Esophagus mucosa (tissue), 1 donor: ENCODE data around the gene SPECC1L. TPM values are rescaled to one million over a fixed set of nuclear protein-coding genes. Genes with fewer than 3 reads are reported as not detected.

Source experiments
- ATAC-seq: fragments of 200-7000 bp; cut with Tn5 transposase; one replicate; pipeline ENCODE4 v1.9.1; 2020
- total RNA-seq: library from RNA; stranded (reverse); gene quantifications from one replicate; pipeline ENCODE4 v1.2.4, GENCODE V29; 2023
- donor health status: DM: yes; HTN: yes; CAD: no.

SPECC1L gene
- total RNA-seq, 1 donor from 2014 or later, result 33.4 TPM

- no peak for ATAC-seq
Observed at GRCh38 chr22:24432059-24432853, 161.6 kb downstream of the SPECC1L start.

DNA sequence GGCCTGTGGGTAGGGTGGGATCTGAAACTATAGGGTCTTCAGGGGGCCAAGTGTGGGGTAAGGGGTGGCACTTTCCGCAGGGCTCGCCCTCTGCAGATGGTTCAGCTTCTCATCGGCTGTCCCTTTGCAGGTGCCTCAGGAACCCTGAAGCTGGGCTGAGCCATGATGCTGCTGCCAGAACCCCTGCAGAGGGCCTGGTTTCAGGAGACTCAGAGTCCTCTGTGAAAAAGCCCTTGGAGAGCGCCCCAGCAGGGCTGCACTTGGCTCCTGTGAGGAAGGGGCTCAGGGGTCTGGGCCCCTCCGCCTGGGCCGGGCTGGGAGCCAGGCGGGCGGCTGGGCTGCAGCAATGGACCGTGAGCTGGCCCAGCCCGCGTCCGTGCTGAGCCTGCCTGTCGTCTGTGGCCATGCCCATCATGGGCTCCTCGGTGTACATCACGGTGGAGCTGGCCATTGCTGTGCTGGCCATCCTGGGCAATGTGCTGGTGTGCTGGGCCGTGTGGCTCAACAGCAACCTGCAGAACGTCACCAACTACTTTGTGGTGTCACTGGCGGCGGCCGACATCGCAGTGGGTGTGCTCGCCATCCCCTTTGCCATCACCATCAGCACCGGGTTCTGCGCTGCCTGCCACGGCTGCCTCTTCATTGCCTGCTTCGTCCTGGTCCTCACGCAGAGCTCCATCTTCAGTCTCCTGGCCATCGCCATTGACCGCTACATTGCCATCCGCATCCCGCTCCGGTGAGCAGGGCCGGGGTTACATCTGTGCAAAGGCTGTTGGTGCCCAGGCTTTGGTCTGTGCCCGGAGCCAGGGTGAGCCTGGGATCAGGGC lies 162.6 kb downstream of the SPECC1L start:
- no peak for ATAC-seq

DNA sequence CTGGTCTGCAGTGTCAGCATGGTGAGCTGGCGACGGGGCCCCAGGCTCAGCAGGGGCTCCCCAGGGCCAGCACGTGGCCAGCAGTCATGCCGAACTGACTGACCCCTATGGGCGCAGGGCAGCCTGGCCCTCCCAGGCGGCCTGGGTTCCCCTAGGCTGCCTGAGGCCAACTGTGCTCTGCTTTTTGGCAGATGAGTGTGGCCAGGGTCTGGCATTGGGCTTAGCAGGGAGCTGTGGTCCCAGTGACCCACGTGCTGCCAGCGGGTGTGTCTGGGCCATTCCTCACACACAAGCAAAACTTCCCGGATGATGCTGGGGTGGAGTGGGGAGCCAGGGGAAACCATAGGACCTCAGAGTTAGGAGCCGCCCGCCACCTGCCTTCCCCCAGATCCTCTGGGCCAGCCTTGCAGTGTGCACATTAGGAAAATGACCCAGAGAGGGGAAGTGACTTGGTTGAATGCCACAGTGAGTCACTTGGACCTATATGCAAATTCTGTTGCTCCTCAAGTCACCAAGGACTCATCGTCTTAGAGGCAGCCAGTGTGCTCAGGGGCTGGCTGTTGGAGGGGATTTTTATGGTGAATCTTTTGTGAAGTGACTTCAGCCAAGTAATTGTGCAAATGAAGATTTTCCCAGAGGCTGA lies 163.3 kb downstream of the SPECC1L start:
- ATAC-seq, result peak; percentile 57

DNA sequence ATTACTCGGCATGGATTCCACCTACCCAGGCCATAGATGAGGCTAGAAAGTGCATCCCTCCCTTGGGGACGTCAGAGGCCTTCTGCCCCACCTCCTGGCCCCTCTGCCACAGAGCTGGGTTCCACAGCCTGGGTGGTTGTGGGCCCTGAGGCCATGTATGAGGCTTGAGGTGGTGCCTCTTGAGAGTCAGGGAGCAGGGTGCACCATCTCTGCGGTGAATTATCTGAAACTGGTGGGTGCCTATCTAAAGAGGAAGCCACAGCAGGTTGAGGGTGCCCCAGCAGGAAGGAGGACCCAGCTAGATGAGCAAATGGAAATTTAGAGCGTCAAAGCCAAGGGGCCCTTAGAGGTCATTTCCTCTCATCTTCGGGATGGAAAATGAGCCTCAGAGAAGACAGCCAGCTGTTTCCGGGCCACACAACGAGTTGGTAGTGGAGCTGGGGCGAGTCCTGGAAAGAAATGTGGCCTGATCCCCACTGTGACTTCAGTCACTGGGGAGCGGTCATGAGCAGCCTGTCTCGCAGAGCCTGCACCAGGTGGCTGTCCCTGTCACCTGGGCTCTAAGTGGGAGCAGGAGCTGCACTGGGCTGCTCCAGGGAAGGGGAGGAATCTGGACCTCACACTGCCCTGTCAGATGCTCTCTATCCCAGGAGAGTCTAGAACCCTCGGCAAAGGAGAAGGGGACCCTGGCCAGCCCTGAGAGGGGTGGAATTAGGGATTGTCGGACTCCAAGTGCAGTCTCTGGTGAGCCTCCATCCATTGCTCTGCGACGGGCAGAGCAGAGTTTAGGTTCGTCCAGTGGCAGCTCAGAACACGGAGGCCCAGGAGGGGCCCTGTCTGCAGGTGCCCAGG lies 164.1 kb downstream of the SPECC1L start:
- peak; percentile 44 for ATAC-seq

DNA sequence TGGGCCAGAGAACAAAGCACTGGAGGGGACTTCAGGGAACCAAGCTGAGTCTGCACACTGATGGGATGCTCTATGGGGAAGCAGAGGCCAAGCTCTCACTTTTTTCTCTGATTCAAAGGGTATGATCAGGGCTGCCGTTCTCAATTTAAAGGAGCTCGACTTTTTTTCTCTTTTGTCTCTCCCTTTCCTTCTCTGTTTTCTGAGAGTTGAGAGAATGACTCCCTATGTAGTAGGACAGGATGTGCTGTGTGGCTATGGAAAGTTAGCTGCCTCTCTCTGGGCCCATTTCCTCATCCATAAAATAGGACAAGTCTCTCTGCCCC lies 164.7 kb downstream of the SPECC1L start:
- ATAC-seq, result no peak

GRCh38 chr22:24435861-24436371 lies 165.3 kb downstream of the SPECC1L start:
- ATAC-seq, result no peak

GRCh38 chr22:24436553-24436952 lies 165.9 kb downstream of the SPECC1L start:
- ATAC-seq, result no peak

GRCh38 chr22:24437091-24437490 lies 166.5 kb downstream of the SPECC1L start:
- ATAC-seq, result no peak

DNA sequence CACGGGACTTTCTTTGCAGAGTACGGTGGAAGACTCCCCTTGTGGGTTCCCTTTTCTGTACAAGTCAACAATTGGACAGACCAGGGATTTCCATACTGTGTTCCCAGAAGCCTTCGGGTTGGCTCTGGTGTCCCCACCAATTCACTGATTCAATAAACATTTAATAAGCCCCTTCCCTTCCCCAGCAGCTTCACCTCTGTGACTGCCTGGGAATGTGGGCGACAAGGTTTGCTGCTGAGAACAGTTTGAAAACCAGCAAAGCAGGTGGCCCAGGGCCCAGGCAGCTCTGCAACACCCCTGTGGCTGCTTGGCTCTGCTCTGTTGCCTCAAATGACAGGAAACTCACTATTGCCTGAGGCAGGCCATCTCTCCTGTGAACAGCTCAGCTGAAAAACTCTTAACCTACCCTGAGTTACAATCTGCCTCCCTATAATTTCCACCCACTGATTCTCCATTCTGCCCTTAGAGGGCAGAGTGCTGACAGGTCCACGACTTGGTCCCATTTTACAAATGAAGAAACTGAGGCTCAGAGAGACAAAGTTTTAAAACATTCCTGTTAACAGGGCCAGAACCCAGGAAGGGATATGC lies 167.2 kb downstream of the SPECC1L start:
- peak; percentile 11 for ATAC-seq

DNA sequence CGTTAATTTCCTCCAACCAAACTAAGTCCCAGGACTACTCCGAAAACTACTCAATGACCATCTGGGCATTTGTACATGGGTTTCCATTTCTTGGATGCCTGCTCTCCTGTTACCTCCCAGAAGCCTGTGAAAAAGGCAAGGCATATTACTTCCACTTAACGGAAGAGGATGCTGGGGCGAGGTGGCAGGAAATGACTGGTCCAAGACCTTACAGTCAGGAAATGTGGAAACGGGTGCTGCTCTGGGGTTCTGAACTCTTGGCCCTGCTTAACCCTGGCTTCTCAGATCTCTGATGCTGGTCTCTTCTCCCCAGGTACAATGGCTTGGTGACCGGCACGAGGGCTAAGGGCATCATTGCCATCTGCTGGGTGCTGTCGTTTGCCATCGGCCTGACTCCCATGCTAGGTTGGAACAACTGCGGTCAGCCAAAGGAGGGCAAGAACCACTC lies 169.7 kb downstream of the SPECC1L start:
- ATAC-seq, result no peak

DNA sequence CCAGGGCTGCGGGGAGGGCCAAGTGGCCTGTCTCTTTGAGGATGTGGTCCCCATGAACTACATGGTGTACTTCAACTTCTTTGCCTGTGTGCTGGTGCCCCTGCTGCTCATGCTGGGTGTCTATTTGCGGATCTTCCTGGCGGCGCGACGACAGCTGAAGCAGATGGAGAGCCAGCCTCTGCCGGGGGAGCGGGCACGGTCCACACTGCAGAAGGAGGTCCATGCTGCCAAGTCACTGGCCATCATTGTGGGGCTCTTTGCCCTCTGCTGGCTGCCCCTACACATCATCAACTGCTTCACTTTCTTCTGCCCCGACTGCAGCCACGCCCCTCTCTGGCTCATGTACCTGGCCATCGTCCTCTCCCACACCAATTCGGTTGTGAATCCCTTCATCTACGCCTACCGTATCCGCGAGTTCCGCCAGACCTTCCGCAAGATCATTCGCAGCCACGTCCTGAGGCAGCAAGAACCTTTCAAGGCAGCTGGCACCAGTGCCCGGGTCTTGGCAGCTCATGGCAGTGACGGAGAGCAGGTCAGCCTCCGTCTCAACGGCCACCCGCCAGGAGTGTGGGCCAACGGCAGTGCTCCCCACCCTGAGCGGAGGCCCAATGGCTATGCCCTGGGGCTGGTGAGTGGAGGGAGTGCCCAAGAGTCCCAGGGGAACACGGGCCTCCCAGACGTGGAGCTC lies 170.2 kb downstream of the SPECC1L start:
- ATAC-seq, result no peak

DNA sequence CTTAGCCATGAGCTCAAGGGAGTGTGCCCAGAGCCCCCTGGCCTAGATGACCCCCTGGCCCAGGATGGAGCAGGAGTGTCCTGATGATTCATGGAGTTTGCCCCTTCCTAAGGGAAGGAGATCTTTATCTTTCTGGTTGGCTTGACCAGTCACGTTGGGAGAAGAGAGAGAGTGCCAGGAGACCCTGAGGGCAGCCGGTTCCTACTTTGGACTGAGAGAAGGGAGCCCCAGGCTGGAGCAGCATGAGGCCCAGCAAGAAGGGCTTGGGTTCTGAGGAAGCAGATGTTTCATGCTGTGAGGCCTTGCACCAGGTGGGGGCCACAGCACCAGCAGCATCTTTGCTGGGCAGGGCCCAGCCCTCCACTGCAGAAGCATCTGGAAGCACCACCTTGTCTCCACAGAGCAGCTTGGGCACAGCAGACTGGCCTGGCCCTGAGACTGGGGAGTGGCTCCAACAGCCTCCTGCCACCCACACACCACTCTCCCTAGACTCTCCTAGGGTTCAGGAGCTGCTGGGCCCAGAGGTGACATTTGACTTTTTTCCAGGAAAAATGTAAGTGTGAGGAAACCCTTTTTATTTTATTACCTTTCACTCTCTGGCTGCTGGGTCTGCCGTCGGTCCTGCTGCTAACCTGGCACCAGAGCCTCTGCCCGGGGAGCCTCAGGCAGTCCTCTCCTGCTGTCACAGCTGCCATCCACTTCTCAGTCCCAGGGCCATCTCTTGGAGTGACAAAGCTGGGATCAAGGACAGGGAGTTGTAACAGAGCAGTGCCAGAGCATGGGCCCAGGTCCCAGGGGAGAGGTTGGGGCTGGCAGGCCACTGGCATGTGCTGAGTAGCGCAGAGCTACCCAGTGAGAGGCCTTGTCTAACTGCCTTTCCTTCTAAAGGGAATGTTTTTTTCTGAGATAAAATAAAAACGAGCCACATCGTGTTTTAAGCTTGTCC lies 171.0 kb downstream of the SPECC1L start:
- ATAC-seq, result no peak

GRCh38 chr22:24442352-24442744 lies 171.7 kb downstream of the SPECC1L start:
- no peak for ATAC-seq

DNA sequence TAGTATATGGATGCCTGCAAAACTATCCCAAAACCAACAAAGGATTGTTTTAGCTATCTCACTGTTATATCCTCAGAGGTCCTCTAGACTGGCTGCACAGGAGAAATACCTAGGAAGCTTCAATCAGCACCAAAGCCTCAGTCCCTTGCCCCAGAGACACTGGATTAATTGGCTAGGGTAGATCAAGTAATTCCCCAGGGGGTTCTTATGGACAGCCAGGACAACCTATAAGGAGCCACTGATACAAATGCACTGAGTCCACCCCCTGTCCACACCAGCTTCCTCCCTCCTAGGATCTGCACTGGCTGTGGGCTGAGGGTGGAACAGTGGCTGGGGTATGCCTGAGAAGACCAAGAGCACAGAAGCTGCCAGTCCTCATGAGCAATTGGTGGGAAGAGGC lies 173.0 kb downstream of the SPECC1L start:
- ATAC-seq, result no peak

GRCh38 chr22:24444251-24444650 lies 173.6 kb downstream of the SPECC1L start:
- ATAC-seq, result no peak

GRCh38 chr22:24444729-24445466 lies 174.3 kb downstream of the SPECC1L start:
- no peak for ATAC-seq

GRCh38 chr22:24445481-24446259 lies 175.0 kb downstream of the SPECC1L start:
- ATAC-seq, result no peak

DNA sequence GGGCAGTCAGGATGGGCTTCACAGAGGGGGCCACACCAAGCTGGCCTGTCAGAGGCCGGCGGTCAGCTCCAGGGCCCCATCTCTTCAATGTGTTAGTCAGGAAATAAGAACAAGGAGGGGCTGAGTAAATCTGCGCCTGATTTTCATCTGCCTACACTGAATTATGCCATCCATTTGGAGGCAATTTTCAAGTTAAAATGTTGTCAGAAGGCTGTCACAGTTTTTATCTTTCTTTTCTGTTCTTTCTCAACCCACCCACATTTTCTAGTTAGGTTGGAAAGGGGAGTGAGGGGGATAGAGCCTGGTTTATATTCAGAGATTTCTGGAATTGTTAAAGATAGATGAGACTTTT lies 175.6 kb downstream of the SPECC1L start:
- no peak for ATAC-seq

DNA sequence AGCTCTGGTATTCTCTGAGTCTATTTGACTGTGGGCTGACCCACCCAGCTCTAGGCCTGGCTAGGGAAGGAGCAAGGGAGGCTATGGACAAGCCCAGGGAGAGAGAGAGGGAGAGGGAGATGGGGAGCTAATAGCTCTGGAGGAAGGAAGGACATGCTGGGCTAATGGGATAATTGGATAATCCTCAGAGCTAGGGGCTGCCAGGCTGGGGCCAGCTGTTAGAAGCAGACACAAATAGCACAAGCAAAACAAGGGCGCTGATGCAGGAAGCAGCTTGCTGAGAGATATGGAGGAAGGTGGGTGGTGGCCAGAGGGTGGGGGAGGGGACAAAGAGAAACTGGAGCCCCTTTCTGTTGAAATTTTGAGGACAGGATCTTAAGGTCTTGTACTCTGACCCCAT lies 180.0 kb downstream of the SPECC1L start:
- ATAC-seq, result no peak
